ENCODE data around the gene MRNIP. TPM values are rescaled to one million over a fixed set of nuclear protein-coding genes. Genes with fewer than 3 reads are reported as not detected.

MRNIP gene
- total RNA-seq, 1 experiment from 2014 or later, result 36.2 TPM

DNA sequence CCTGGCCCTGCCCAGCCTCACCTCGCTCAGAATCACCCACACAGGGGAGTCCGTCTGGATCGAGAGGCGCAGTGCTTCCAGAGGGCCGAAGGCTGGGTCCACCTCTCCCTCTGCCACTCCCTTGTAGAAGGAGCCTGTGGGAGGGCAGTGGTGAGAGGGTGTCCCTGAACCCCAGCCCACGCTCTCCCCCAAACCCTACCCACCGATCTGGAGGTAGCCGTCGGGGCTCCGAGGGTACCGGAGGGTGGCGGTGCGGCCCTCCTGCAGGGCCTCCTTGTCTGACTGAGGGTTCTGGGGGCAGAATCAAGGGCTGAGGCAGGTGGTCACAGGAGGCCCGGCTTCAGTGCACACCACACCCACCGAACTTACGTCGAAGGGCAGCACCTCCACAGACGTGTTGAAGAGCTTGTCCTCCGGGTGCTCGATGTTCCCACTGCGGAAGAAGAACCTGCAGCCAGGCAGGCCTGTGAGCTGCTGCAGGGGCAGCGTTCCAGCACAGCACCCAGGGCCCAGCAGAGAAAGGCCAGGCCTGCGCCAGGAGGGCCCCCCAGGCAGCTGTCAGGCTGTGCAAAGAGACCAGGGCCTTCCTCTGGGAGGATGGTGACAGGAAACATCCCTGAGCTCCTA lies 60.4 kb downstream of the MRNIP start:
- Histone ChIP-seq H3K27ac (ENCODE audit: low read depth, low read length) (peak overlapping the region; percentile 15; the same call in 1 of the 2 replicates), H3K9ac (ENCODE audit: low read length) (no peak overlapping the region), H3K36me3 (ENCODE audit: control insufficient read depth in 1 of 2, insufficient read depth in 2 of 2, low read length in 2 of 2) (peaks cover 5 to 20% of the 10 kb centered on the region in 2 experiments; a peak in 1 of 4 replicates), H3K27me3 (ENCODE audit: insufficient read depth, low read length) (no peaks in the 10 kb centered on the region), H3K4me2 (ENCODE audit: low read length) (no peak overlapping the region), H4K20me1 (ENCODE audit: insufficient read depth) (no peaks in the 10 kb centered on the region), H3K4me1 (ENCODE audit: control insufficient read depth in 1 of 2, insufficient read depth in 2 of 2, low read length in 2 of 2) (peaks cover 20 to 39% of the 10 kb centered on the region in 2 experiments; a peak in 3 of 4 replicates), H3K4me3 (replicated peaks in 1 of 2; ENCODE audit: low read depth in 1 of 2, low read length in 2 of 2) (no peak overlapping the region), H2AFZ (ENCODE audit: low read depth, low read length, poor library complexity, severe bottlenecking) (no peak overlapping the region), H3K79me2 (ENCODE audit: insufficient read depth, low read length) (peaks cover 24% of the 10 kb centered on the region; the same call in 1 of the 2 replicates), H3K9me2 (ENCODE audit: insufficient read depth) (no peaks in the 10 kb centered on the region), H3K9me3 (ENCODE audit: control insufficient read depth in 1 of 2, insufficient read depth in 1 of 2, low read depth in 1 of 2, low read length in 2 of 2) (no peaks in the 10 kb centered on the region)
- ATAC-seq (no peak), DNase-seq (ENCODE audit: low read depth, low spot score) (no peak)
- intact Hi-C loops (cut with micrococcal nuclease), result no loop called here
- ChIA-PET RAD21 (ENCODE audit: low non-redundant PET in 1 of 2, low total read pairs in 2 of 2, uncharacterized antibody in 2 of 2, unreplicated experiment in 2 of 2) (no interaction called here), POLR2A (interaction anchor here (2.9 kb wide), 1 partner anchor 9 kb away, joined by 8 read pairs; the partner anchor contains the start of gene MGAT4B), CTCF (no interaction called here)
- TF ChIP-seq, protein P1, sequence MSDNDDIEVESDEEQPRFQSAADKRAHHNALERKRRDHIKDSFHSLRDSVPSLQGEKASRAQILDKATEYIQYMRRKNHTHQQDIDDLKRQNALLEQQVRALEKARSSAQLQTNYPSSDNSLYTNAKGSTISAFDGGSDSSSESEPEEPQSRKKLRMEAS (IDR thresholded peaks at IDR 0.05), result no peak
- no peak for TF ChIP-seq EGR1 (IDR thresholded peaks at IDR 0.05; ENCODE audit: low read depth)
- no peak for TF ChIP-seq SIN3A (IDR thresholded peaks at IDR 0.05; ENCODE audit: low read depth)
- no peak for TF ChIP-seq ZNF274 (IDR thresholded peaks at IDR 0.05; ENCODE audit: low read depth, low read length)
- no peak for TF ChIP-seq SRF (IDR thresholded peaks at IDR 0.05; ENCODE audit: low read depth)
- no peak for TF ChIP-seq CEBPB (IDR thresholded peaks at IDR 0.05; ENCODE audit: low read depth)
- TF ChIP-seq JUND (IDR thresholded peaks at IDR 0.05), result no peak
- no peak for TF ChIP-seq CBX3 (IDR thresholded peaks at IDR 0.05; ENCODE audit: low read depth)
- TF ChIP-seq, protein P2, sequence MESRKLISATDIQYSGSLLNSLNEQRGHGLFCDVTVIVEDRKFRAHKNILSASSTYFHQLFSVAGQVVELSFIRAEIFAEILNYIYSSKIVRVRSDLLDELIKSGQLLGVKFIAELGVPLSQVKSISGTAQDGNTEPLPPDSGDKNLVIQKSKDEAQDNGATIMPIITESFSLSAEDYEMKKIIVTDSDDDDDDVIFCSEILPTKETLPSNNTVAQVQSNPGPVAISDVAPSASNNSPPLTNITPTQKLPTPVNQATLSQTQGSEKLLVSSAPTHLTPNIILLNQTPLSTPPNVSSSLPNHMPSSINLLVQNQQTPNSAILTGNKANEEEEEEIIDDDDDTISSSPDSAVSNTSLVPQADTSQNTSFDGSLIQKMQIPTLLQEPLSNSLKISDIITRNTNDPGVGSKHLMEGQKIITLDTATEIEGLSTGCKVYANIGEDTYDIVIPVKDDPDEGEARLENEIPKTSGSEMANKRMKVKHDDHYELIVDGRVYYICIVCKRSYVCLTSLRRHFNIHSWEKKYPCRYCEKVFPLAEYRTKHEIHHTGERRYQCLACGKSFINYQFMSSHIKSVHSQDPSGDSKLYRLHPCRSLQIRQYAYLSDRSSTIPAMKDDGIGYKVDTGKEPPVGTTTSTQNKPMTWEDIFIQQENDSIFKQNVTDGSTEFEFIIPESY (IDR thresholded peaks at IDR 0.05; ENCODE audit: extremely low read depth, insufficient replicate concordance, low read length), result no peak
- no peak for TF ChIP-seq RAD21 (IDR thresholded peaks at IDR 0.05; ENCODE audit: low read depth)
- TF ChIP-seq, protein P3, sequence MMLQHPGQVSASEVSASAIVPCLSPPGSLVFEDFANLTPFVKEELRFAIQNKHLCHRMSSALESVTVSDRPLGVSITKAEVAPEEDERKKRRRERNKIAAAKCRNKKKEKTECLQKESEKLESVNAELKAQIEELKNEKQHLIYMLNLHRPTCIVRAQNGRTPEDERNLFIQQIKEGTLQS (IDR thresholded peaks at IDR 0.05), result no peak
- TF ChIP-seq YY1 (IDR thresholded peaks at IDR 0.05; ENCODE audit: extremely low read depth, insufficient replicate concordance, low read depth, low read length), result no peak
- TF ChIP-seq EZH2 (IDR thresholded peaks at IDR 0.05), result no peak
- TF ChIP-seq POLR2A (IDR thresholded peaks at IDR 0.05; ENCODE audit: borderline replicate concordance, extremely low read depth, insufficient read depth, insufficient read length), result no peak
- no TSS peak for BruUV-seq (replicated peaks)
